Sigmoid colon (tissue), 4 donors: ENCODE results near the gene IGIP.

Source experiments
- CTCF ChIP-seq, 4 experiments: fragments of 450-650 bp in 3 of 4; fragments of 200-600 bp in 1 of 4; IDR thresholded peaks; one replicate each; pipeline ENCODE4 v1.5.1; 2016 to 2019; ENCODE audit warnings: antibody characterized with exemption in 4 of 4, mild to moderate bottlenecking in 3 of 4, moderate library complexity in 2 of 4
- POLR2A ChIP-seq, 2 donors: fragments of 450-650 bp; IDR thresholded peaks; one replicate each; pipeline ENCODE4 v1.6.1; 2016; ENCODE audit warnings: antibody characterized with exemption in 2 of 2, mild to moderate bottlenecking in 2 of 2, moderate library complexity in 2 of 2
- POLR2AphosphoS5 ChIP-seq, 4 donors: sonication (generic); formaldehyde crosslinking; IDR thresholded peaks; one replicate each; pipeline ENCODE4 v1.6.1; 2017; ENCODE audit warnings: antibody characterized with exemption in 4 of 4

DNA sequence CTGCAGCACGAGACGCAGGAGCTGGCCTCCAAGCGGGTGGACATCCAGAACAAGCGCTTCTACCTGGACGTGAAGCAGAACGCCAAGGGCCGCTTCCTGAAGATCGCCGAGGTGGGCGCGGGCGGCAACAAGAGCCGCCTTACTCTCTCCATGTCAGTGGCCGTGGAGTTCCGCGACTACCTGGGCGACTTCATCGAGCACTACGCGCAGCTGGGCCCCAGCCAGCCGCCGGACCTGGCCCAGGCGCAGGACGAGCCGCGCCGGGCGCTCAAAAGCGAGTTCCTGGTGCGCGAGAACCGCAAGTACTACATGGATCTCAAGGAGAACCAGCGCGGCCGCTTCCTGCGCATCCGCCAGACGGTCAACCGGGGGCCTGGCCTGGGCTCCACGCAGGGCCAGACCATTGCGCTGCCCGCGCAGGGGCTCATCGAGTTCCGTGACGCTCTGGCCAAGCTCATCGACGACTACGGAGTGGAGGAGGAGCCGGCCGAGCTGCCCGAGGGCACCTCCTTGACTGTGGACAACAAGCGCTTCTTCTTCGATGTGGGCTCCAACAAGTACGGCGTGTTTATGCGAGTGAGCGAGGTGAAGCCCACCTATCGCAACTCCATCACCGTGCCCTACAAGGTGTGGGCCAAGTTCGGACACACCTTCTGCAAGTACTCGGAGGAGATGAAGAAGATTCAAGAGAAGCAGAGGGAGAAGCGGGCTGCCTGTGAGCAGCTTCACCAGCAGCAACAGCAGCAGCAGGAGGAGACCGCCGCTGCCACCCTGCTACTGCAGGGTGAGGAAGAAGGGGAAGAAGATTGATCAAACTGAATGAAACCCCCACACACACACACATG lies 11.2 kb upstream of the IGIP start:
- TF ChIP-seq CTCF (IDR thresholded peaks at IDR 0.05), result no peak
- TF ChIP-seq POLR2A (IDR thresholded peaks at IDR 0.05), result peak; percentile 28 to 50
- TF ChIP-seq POLR2AphosphoS5 (IDR thresholded peaks at IDR 0.05), result peak in 3 of 4 donors; percentile 63 to 86 (median 77)
